Pons (tissue), 1 donor: ENCODE results near the gene MLXIP.
A peak's percentile ranks its signal among the peaks of the same experiment; 100 is the strongest.
"Not testable (repeated sequence)": the region's sequence is repeated elsewhere in the genome, so short reads cannot be mapped to it uniquely, and the experiment has no call there.

Experiments used
- DNase-seq: peaks from one replicate; pipeline ENCODE4 v3.0.0-alpha.2; 2016; ENCODE audit warnings: low spot score

MLXIP gene

GRCh38 chr12:122148657-122149056 lies 70.1 kb downstream of the MLXIP start:
- no peak for DNase-seq

- DNase-seq: no peak
Measured at GRCh38 chr12:122150127-122150681, 71.6 kb downstream of the MLXIP start.

- DNase-seq: no peak
Measured at GRCh38 chr12:122152754-122153153, 74.2 kb downstream of the MLXIP start.

- no peak for DNase-seq
Measured at GRCh38 chr12:122155705-122156104, 77.1 kb downstream of the MLXIP start.

- DNase-seq: no peak
Measured at GRCh38 chr12:122158700-122159285, 80.2 kb downstream of the MLXIP start.

- DNase-seq: no peak
Measured at GRCh38 chr12:122159882-122160281, 81.3 kb downstream of the MLXIP start.

GRCh38 chr12:122160761-122161160 lies 82.2 kb downstream of the MLXIP start:
- no peak for DNase-seq

GRCh38 chr12:122161682-122162081 lies 83.1 kb downstream of the MLXIP start:
- no peak for DNase-seq

GRCh38 chr12:122162976-122163375 lies 84.4 kb downstream of the MLXIP start:
- no peak for DNase-seq

- DNase-seq: no peak
Measured at GRCh38 chr12:122166422-122167349, 88.1 kb downstream of the MLXIP start.

- peak; percentile 36 for DNase-seq
Measured at GRCh38 chr12:122167356-122167925, 88.9 kb downstream of the MLXIP start.

- no peak for DNase-seq
Measured at GRCh38 chr12:122168492-122168891, 89.9 kb downstream of the MLXIP start.

- no peak for DNase-seq
Measured at GRCh38 chr12:122171399-122171798, 92.8 kb downstream of the MLXIP start.

- no peak for DNase-seq
Measured at GRCh38 chr12:122172262-122172939, 93.8 kb downstream of the MLXIP start.

GRCh38 chr12:122174155-122174845 lies 95.7 kb downstream of the MLXIP start, which contains the start of gene IL31:
Gene IL31 (minus strand): TSS chr12:122174221. CDS start chr12:122174172, 49 bp downstream.
- no peak for DNase-seq

- not testable (repeated sequence) for DNase-seq
Measured at GRCh38 chr12:122176473-122176872, 97.9 kb downstream of the MLXIP start.

GRCh38 chr12:122182887-122183587 lies 104.5 kb downstream of the MLXIP start, which contains the start of gene LRRC43:
Gene LRRC43 (plus strand): TSS chr12:122183123. CDS start chr12:122183145, 22 bp downstream.
- DNase-seq: no peak

GRCh38 chr12:122183588-122183940 lies 105.0 kb downstream of the MLXIP start:
- DNase-seq: no peak

- no peak for DNase-seq
Measured at GRCh38 chr12:122184517-122184916, 106.0 kb downstream of the MLXIP start.

- DNase-seq: no peak
Measured at GRCh38 chr12:122185079-122185478, 106.5 kb downstream of the MLXIP start.
